HepG2 (cell line): ENCODE measurements around the gene SERHL2. TPM values are rescaled to one million over a fixed set of nuclear protein-coding genes. Genes with fewer than 3 reads are reported as not detected.
A peak's percentile ranks its signal among the peaks of the same experiment; 100 is the strongest.

Experiments used
- FOXM1 ChIP-seq: sonication (generic); formaldehyde crosslinking; IDR thresholded peaks from 2 replicates; pipeline ENCODE4 v1.5.0; 2020; ENCODE audit warnings: missing genetic modification reagents
- MIER2 ChIP-seq: IDR thresholded peaks from 2 replicates; pipeline ENCODE4 v1.6.1; 2016; ENCODE audit warnings: missing biosample characterization, missing genetic modification reagents
- MTF2 ChIP-seq: sonication (generic); formaldehyde crosslinking; IDR thresholded peaks from 2 replicates; pipeline ENCODE4 v1.5.0; 2020; ENCODE audit warnings: missing genetic modification reagents, borderline replicate concordance
- NR2C2 ChIP-seq: sonication (generic); formaldehyde crosslinking; IDR thresholded peaks from 2 replicates; pipeline ENCODE4 v1.4.0; 2020; ENCODE audit warnings: missing genetic modification reagents, mild to moderate bottlenecking, moderate library complexity, borderline replicate concordance
- NRL ChIP-seq: sonication (generic); formaldehyde crosslinking; IDR thresholded peaks from 2 replicates; pipeline ENCODE4 v1.5.0; 2020; ENCODE audit warnings: missing genetic modification reagents, mild to moderate bottlenecking, moderate library complexity, borderline replicate concordance
- PCBP1 ChIP-seq: fragments of 200-400 bp; formaldehyde crosslinking; IDR thresholded peaks from 2 replicates; pipeline ENCODE4 v1.6.1; 2017; ENCODE audit warnings: mild to moderate bottlenecking, low read depth, low read length, borderline replicate concordance
- THAP11 ChIP-seq: IDR thresholded peaks from 2 replicates; pipeline ENCODE4 v1.6.1; 2016; ENCODE audit warnings: missing biosample characterization, missing genetic modification reagents
- TSC22D2 ChIP-seq: sonication (generic); formaldehyde crosslinking; IDR thresholded peaks from 2 replicates; pipeline ENCODE4 v1.5.1; 2020; ENCODE audit warnings: missing genetic modification reagents, mild to moderate bottlenecking, borderline replicate concordance
- ZMAT3 ChIP-seq: sonication (generic); formaldehyde crosslinking; conservative IDR thresholded peaks from 2 replicates; pipeline ENCODE4 v1.7.0; 2021; ENCODE audit warnings: missing genetic modification reagents
- ZNF598 ChIP-seq: sonication (generic); formaldehyde crosslinking; IDR thresholded peaks from 2 replicates; pipeline ENCODE4 v1.5.1; 2020; ENCODE audit warnings: mild to moderate bottlenecking, missing genetic modification reagents, borderline replicate concordance
- ZSCAN29 ChIP-seq: sonication (generic); formaldehyde crosslinking; conservative IDR thresholded peaks from 2 replicates; pipeline ENCODE4 v1.4.0; 2020; ENCODE audit warnings: mild to moderate bottlenecking, missing genetic modification reagents
- ZSCAN9 ChIP-seq: IDR thresholded peaks from 2 replicates; pipeline ENCODE4 v1.6.1; 2016; ENCODE audit warnings: borderline replicate concordance
- polyA plus RNA-seq, 8 experiments: library from polyadenylated mRNA; depleted of rRNA in 3 of 8; stranded (reverse) in 7 of 8; unstranded in 1 of 8; fragments of >200 nt; fragmentation: Illumina TruSeq in 4 of 8; extraction: Trizol in 4 of 8; gene quantifications; 2 replicates each; pipeline versions ENCODE4 v1.2.1 to v1.2.3, GENCODE V29; 2011 to 2016; ENCODE audit warnings: low read depth in 4 of 8, missing spikeins in 1 of 8, mixed read lengths in 1 of 8; ENCODE audit not compliant: insufficient read depth in 1 of 8
- total RNA-seq, 5 experiments: library from RNA; depleted of rRNA; stranded (reverse); fragments of >200 nt; fragmentation: Illumina TruSeq; extraction: Trizol; gene quantifications; 2 replicates each; pipeline ENCODE4 v1.2.3, GENCODE V29; 2016; ENCODE audit warnings: low read depth in 1 of 5
- TF ChIP-seq, protein P1 (sequence below): IDR thresholded peaks from 2 replicates; pipeline ENCODE4 v1.6.1; 2016; ENCODE audit warnings: missing compliant biosample characterization, missing genetic modification reagents, borderline replicate concordance
- TF ChIP-seq, protein P2 (sequence below): sonication (generic); formaldehyde crosslinking; IDR thresholded peaks from 2 replicates; pipeline ENCODE4 v1.9.0; 2021; ENCODE audit warnings: missing genetic modification reagents, borderline replicate concordance
- TF ChIP-seq, protein P3 (sequence below): sonication (generic); formaldehyde crosslinking; IDR thresholded peaks from 2 replicates; pipeline ENCODE4 v1.8.1; 2023; ENCODE audit warnings: mild to moderate bottlenecking, missing genetic modification reagents, borderline replicate concordance
- TF ChIP-seq, protein P4 (sequence below): sonication (generic); formaldehyde crosslinking; IDR thresholded peaks from 2 replicates; pipeline ENCODE4 v1.5.0; 2020; ENCODE audit warnings: mild to moderate bottlenecking, missing genetic modification reagents
- TF ChIP-seq, protein P5 (sequence below): sonication (generic); formaldehyde crosslinking; conservative IDR thresholded peaks from 2 replicates; pipeline ENCODE4 v1.8.0; 2022; ENCODE audit warnings: mild to moderate bottlenecking, moderate library complexity, missing genetic modification reagents
- TF ChIP-seq, protein P6 (sequence below): sonication (generic); formaldehyde crosslinking; IDR thresholded peaks from 2 replicates; pipeline ENCODE4 v1.4.0; 2020; ENCODE audit warnings: missing genetic modification reagents

Gene SERHL2
- total and polyA plus RNA-seq, 2 of the 13 experiments (the other 11 are each of a cell fraction or from before 2014, with no cell fraction given) = 1.0 to 1.8 TPM

DNA sequence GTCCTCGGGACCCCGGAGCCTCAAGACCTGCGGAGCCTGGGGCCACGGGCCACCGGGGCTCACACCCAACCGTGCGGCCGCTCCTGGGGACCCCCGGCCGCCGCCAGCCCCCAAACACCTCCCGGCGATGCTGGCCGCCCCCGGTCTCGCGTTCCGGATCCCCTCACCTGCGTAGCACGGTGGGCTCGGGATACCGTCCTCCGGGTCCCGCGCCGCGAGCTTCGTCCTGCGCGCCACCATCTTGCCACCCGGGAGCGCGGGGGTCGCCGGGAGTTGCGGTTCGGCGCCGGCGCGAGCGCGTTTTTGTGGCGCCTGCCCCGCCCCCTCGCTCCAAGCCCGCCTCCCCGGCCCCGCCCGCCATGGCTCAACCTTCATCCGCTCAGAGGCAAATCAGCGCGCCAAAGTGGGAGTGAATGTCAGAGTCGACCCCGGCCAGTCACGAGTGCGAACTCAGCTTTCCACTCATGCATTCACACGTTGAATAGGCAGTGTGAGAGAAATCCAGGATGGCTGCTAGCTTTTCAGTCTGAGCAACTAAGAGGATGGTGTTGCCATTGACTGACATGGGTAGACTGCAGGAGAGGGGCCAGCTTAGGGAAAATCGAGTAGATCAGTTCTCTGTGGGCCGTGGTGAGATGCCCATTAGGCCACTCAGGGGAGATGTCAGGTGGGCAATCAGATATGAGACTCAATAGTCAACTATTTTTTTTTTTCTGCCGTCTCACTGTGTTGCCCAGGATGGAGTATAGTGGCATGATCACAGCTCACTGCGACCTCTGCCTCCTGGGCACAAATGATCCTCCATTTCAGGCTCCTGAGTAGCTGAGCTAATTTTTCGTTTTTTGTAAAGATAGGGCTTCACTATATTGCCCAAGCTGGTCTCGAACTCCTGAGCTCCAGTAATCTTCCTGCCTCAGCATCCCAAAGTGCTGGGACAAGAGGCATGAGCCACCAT lies 28.3 kb downstream of the SERHL2 start (continued):
- TF ChIP-seq MTF2 (CRISPR knock-in tag) (no peak), PCBP1 (no peak), TSC22D2 (no peak), ZMAT3 (CRISPR knock-in tag) (no peak; the same call in 1 of the 2 replicates), FOXM1 (CRISPR knock-in tag) (no peak), ZSCAN29 (no peak), ZNF598 (CRISPR knock-in tag) (no peak), NRL (CRISPR knock-in tag) (no peak), NR2C2 (no peak), MIER2 (CRISPR knock-in tag) (no peak), THAP11 (peak; percentile 75), ZSCAN9 (no peak)
- TF ChIP-seq, protein P1, sequence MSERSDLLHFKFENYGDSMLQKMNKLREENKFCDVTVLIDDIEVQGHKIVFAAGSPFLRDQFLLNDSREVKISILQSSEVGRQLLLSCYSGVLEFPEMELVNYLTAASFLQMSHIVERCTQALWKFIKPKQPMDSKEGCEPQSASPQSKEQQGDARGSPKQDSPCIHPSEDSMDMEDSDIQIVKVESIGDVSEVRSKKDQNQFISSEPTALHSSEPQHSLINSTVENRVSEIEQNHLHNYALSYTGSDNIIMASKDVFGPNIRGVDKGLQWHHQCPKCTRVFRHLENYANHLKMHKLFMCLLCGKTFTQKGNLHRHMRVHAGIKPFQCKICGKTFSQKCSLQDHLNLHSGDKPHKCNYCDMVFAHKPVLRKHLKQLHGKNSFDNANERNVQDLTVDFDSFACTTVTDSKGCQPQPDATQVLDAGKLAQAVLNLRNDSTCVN (CRISPR knock-in tag) = no peak
- TF ChIP-seq, protein P2, sequence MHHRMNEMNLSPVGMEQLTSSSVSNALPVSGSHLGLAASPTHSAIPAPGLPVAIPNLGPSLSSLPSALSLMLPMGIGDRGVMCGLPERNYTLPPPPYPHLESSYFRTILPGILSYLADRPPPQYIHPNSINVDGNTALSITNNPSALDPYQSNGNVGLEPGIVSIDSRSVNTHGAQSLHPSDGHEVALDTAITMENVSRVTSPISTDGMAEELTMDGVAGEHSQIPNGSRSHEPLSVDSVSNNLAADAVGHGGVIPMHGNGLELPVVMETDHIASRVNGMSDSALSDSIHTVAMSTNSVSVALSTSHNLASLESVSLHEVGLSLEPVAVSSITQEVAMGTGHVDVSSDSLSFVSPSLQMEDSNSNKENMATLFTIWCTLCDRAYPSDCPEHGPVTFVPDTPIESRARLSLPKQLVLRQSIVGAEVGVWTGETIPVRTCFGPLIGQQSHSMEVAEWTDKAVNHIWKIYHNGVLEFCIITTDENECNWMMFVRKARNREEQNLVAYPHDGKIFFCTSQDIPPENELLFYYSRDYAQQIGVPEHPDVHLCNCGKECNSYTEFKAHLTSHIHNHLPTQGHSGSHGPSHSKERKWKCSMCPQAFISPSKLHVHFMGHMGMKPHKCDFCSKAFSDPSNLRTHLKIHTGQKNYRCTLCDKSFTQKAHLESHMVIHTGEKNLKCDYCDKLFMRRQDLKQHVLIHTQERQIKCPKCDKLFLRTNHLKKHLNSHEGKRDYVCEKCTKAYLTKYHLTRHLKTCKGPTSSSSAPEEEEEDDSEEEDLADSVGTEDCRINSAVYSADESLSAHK = no peak
- TF ChIP-seq, protein P3, sequence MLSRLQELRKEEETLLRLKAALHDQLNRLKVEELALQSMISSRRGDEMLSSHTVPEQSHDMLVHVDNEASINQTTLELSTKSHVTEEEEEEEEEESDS = no peak
- TF ChIP-seq, protein P4, sequence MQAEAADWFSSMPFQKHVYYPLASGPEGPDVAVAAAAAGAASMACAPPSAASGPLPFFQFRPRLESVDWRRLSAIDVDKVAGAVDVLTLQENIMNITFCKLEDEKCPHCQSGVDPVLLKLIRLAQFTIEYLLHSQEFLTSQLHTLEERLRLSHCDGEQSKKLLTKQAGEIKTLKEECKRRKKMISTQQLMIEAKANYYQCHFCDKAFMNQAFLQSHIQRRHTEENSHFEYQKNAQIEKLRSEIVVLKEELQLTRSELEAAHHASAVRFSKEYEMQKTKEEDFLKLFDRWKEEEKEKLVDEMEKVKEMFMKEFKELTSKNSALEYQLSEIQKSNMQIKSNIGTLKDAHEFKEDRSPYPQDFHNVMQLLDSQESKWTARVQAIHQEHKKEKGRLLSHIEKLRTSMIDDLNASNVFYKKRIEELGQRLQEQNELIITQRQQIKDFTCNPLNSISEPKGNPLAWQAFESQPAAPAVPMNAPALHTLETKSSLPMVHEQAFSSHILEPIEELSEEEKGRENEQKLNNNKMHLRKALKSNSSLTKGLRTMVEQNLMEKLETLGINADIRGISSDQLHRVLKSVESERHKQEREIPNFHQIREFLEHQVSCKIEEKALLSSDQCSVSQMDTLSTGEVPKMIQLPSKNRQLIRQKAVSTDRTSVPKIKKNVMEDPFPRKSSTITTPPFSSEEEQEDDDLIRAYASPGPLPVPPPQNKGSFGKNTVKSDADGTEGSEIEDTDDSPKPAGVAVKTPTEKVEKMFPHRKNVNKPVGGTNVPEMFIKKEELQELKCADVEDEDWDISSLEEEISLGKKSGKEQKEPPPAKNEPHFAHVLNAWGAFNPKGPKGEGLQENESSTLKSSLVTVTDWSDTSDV (CRISPR knock-in tag) = no peak
- TF ChIP-seq, protein P5, sequence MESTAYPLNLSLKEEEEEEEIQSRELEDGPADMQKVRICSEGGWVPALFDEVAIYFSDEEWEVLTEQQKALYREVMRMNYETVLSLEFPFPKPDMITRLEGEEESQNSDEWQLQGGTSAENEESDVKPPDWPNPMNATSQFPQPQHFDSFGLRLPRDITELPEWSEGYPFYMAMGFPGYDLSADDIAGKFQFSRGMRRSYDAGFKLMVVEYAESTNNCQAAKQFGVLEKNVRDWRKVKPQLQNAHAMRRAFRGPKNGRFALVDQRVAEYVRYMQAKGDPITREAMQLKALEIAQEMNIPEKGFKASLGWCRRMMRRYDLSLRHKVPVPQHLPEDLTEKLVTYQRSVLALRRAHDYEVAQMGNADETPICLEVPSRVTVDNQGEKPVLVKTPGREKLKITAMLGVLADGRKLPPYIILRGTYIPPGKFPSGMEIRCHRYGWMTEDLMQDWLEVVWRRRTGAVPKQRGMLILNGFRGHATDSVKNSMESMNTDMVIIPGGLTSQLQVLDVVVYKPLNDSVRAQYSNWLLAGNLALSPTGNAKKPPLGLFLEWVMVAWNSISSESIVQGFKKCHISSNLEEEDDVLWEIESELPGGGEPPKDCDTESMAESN = no peak; the same call in 1 of the 2 replicates
- TF ChIP-seq, protein P6, sequence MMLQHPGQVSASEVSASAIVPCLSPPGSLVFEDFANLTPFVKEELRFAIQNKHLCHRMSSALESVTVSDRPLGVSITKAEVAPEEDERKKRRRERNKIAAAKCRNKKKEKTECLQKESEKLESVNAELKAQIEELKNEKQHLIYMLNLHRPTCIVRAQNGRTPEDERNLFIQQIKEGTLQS (CRISPR knock-in tag) = no peak
